ENCODE data around the gene NT5DC4.

The NT5DC4 gene

GRCh38 chr2:112757265-112757664, 36.4 kb downstream of the NT5DC4 start:
- DNase-seq: no peak

GRCh38 chr2:112758711-112759110, 37.9 kb downstream of the NT5DC4 start:
- no peak for DNase-seq

GRCh38 chr2:112760149-112760548, 39.3 kb downstream of the NT5DC4 start:
- no peak for DNase-seq

- DNase-seq: no peak
These were observed 41.5 kb downstream of the NT5DC4 start for GRCh38 chr2:112762276-112762675.

GRCh38 chr2:112764071-112765044, 43.5 kb downstream of the NT5DC4 start, which contains the start of gene CKAP2L:
Gene CKAP2L (minus strand): TSS chr2:112764609. CDS start chr2:112764598, 11 bp downstream.
- peak; percentile 97 for DNase-seq

GRCh38 chr2:112765251-112765650, 44.4 kb downstream of the NT5DC4 start:
- DNase-seq: no peak

- DNase-seq: no peak
These were observed 47.0 kb downstream of the NT5DC4 start for GRCh38 chr2:112767693-112768330.

GRCh38 chr2:112768432-112768831, 47.6 kb downstream of the NT5DC4 start:
- DNase-seq: no peak

GRCh38 chr2:112772322-112772721, 51.5 kb downstream of the NT5DC4 start:
- DNase-seq: no peak

GRCh38 chr2:112772911-112773475, 52.2 kb downstream of the NT5DC4 start:
- DNase-seq: no peak

GRCh38 chr2:112773556-112773955, 52.7 kb downstream of the NT5DC4 start:
- no peak for DNase-seq

GRCh38 chr2:112774536-112775285, 53.9 kb downstream of the NT5DC4 start:
- no peak for DNase-seq

- DNase-seq: no peak
These were observed 55.3 kb downstream of the NT5DC4 start for GRCh38 chr2:112776113-112776512.

GRCh38 chr2:112777036-112777435, 56.2 kb downstream of the NT5DC4 start:
- no peak for DNase-seq

- no peak for DNase-seq
These were observed 58.8 kb downstream of the NT5DC4 start for GRCh38 chr2:112779598-112779997.

GRCh38 chr2:112782234-112782799, 61.5 kb downstream of the NT5DC4 start:
- DNase-seq: no peak

GRCh38 chr2:112783187-112783714, 62.4 kb downstream of the NT5DC4 start:
- no peak for DNase-seq

- no peak for DNase-seq
These were observed 63.7 kb downstream of the NT5DC4 start, which contains the start of gene IL1A for GRCh38 chr2:112784199-112785189. Gene IL1A (minus strand): TSS chr2:112784493. CDS start chr2:112783770, 723 bp downstream.

GRCh38 chr2:112787294-112787693, 66.5 kb downstream of the NT5DC4 start:
- DNase-seq: no peak

GRCh38 chr2:112787729-112788393, 67.0 kb downstream of the NT5DC4 start:
- no peak for DNase-seq

All from NCI-H1105 treated with DMSO at 0.1 percent for 48 hours (cell line).